GM23248 (cell line): ENCODE results near the gene XRCC4. TPM values are rescaled to one million over a fixed set of nuclear protein-coding genes. Genes with fewer than 3 reads are reported as not detected.

Experiments
- DNase-seq: peaks from one replicate; pipeline ENCODE4 v3.0.0-alpha.2; 2015
- H2AFZ ChIP-seq: fragments of 200-600 bp; sonication (generic); 2 replicates; pipeline ENCODE4 v1.6.1; 2016; ENCODE audit warnings: antibody characterized with exemption
- H3F3A ChIP-seq: fragments of 200-600 bp; sonication (generic); 2 replicates; pipeline ENCODE4 v1.6.1; 2016; ENCODE audit warnings: mild to moderate bottlenecking, antibody characterized with exemption, mixed run types; ENCODE audit not compliant: insufficient read depth
- H3K27ac ChIP-seq: fragments of 200-600 bp; sonication (generic); 2 replicates; pipeline ENCODE4 v1.5.1; 2016; ENCODE audit warnings: mild to moderate bottlenecking
- H3K27me3 ChIP-seq: fragments of 200-600 bp; sonication (generic); replicated peaks from 2 replicates; pipeline ENCODE4 v1.6.1; 2016; ENCODE audit warnings: mild to moderate bottlenecking; ENCODE audit not compliant: insufficient read depth
- H3K36me3 ChIP-seq: fragments of 200-600 bp; sonication (generic); 2 replicates; pipeline ENCODE4 v1.6.1; 2016; ENCODE audit warnings: low read depth, mild to moderate bottlenecking
- H3K4me1 ChIP-seq: fragments of 200-600 bp; sonication (generic); 2 replicates; pipeline ENCODE4 v1.6.1; 2016; ENCODE audit warnings: mild to moderate bottlenecking; ENCODE audit not compliant: insufficient read depth
- H3K4me2 ChIP-seq: fragments of 200-600 bp; sonication (generic); one replicate; pipeline ENCODE4 v1.6.1; 2016; ENCODE audit warnings: mild to moderate bottlenecking; ENCODE audit not compliant: unreplicated experiment
- H3K4me3 ChIP-seq: fragments of 200-600 bp; sonication (generic); 2 replicates; pipeline ENCODE4 v1.5.1; 2016; ENCODE audit warnings: mild to moderate bottlenecking
- H3K79me2 ChIP-seq: fragments of 200-600 bp; sonication (generic); 2 replicates; pipeline ENCODE4 v1.6.1; 2016; ENCODE audit warnings: mild to moderate bottlenecking; ENCODE audit not compliant: insufficient read depth
- H3K9ac ChIP-seq: fragments of 200-600 bp; sonication (generic); 2 replicates; pipeline ENCODE4 v1.6.1; 2016; ENCODE audit warnings: mild to moderate bottlenecking
- H3K9me2 ChIP-seq: fragments of 200-600 bp; sonication (generic); 2 replicates; pipeline ENCODE4 v1.6.1; 2016; ENCODE audit warnings: mixed run types, mild to moderate bottlenecking, moderate library complexity; ENCODE audit not compliant: insufficient read depth
- H3K9me3 ChIP-seq: fragments of 200-600 bp; sonication (generic); one replicate; pipeline ENCODE4 v1.6.1; 2017; ENCODE audit warnings: low read depth
- H4K20me1 ChIP-seq: fragments of 200-600 bp; sonication (generic); 2 replicates; pipeline ENCODE4 v1.6.0; 2016; ENCODE audit not compliant: insufficient read depth
- EZH2 ChIP-seq: fragments of 200-600 bp; sonication (generic); IDR thresholded peaks from 2 replicates; pipeline ENCODE4 v1.6.1; 2018; ENCODE audit warnings: antibody characterized with exemption, mild to moderate bottlenecking; ENCODE audit not compliant: insufficient read depth, poor library complexity, severe bottlenecking
- EZH2phosphoT487 ChIP-seq: fragments of 200-600 bp; sonication (generic); IDR thresholded peaks from 2 replicates; pipeline ENCODE4 v1.6.1; 2018; ENCODE audit warnings: antibody characterized with exemption, moderate library complexity, mild to moderate bottlenecking, low read depth; ENCODE audit not compliant: insufficient read depth
- WGBS, 2 experiments: methylation state at CpG; one replicate each; pipeline ENCODE4 v1.1.6; 2015 to 2017; ENCODE audit warnings: low lambda C conversion rate in 2 of 2, low coverage in 1 of 2; ENCODE audit errors: missing lambda C conversion rate in 2 of 2; 5-methylcytosine and 5-hydroxymethylcytosine counted together
- in situ Hi-C: fragments of 300-500 bp; cut with MboI; formaldehyde crosslinking; loops from 2 replicates; pipeline ENCODE4 v1.15.0; 2020
- polyA plus RNA-seq: library from polyadenylated mRNA; unstranded; fragments of >200 nt; fragmentation: Nextera tagmentation; extraction: Ambion mirVana; gene quantifications from 2 replicates; pipeline ENCODE4 v1.2.1, GENCODE V29; 2016
- total RNA-seq: library from RNA; depleted of rRNA; stranded (reverse); fragments of >200 nt; shearing (Covaris generic); gene quantifications from 2 replicates; pipeline ENCODE4 v1.2.3, GENCODE V29; 2014

The XRCC4 gene
- total and polyA plus RNA-seq, 2 experiments from 2014 or later = 11.5 to 11.7 TPM

DNA sequence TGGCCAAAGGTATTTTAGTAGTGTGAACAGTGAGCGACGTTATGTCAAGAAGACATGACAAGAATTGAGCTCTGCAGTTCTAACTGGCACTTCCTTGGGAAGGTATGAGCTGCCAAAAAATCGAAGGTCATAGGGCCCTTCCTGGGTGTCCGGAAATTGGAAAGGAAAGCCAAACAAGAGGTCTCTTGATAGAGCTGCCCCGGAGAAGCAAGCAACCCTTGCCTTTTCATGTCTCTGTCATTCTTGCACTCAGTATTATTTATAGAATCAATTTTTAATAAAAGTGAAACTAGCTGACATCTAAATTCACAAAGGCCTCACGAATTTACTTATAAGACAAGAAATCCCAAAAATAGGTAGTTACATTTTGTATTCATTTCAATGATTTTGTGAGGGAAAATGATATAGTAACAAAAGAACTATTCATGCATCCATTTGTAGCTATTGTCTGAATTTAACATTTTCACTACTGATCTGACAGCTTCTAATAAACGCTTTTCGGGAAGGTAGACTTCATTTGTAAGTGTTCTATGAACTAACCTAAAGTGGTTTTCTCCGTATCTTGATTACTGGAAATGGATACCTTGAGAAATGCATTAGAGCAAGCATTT, 280.4 kb downstream of the XRCC4 start:
- WGBS, 2 experiments = 93 to 94% methylated on average over 9 of the region's 9 CpGs
- in situ Hi-C loops = no loop called here
- Histone ChIP-seq H3K4me3 (no peak overlapping the region), H3K9ac (no peak overlapping the region), H2AFZ (no peak overlapping the region), H3K9me2 (no peaks in the 10 kb centered on the region; the same call in 1 of the 2 replicates), H4K20me1 (no peaks in the 10 kb centered on the region), H3K4me2 (no peak overlapping the region), H3K27me3 (no peaks in the 10 kb centered on the region), H3F3A (no peaks in the 10 kb centered on the region), H3K79me2 (no peaks in the 10 kb centered on the region), H3K36me3 (no peaks in the 10 kb centered on the region), H3K9me3 (no peaks in the 10 kb centered on the region), H3K27ac (no peak overlapping the region), H3K4me1 (no peaks in the 10 kb centered on the region)
- TF ChIP-seq EZH2 (no peak), EZH2phosphoT487 (no peak)
- DNase-seq = no peak

DNA sequence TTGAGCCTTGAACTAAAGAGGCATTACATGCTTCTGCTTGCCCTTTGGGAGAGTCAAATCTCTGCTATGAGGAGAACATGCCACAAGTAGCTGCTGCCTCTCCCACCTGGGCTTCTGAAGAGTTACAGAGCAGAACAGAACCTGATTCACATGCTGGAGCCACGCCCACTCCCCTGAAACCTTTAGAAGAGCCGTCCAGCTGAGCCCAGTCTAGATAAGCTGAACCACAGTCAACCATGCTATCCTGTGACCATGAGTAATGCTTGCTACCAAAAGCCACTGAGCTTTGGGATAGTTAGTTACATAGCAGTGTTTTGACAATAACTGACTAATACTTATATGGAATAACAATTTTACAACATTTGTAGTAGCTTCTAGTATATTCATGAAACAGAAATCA, 283.2 kb downstream of the XRCC4 start:
- H3K4me3 ChIP-seq = no peak overlapping the region
- TF ChIP-seq EZH2phosphoT487 (no peak), EZH2 (no peak)
- H4K20me1 ChIP-seq = no peaks in the 10 kb centered on the region
- no peak overlapping the region for H3K9ac ChIP-seq
- no peaks in the 10 kb centered on the region for H3K9me3 ChIP-seq
- H3K4me1 ChIP-seq = no peaks in the 10 kb centered on the region
- DNase-seq = no peak
- in situ Hi-C loops = no loop called here
- no peaks in the 10 kb centered on the region for H3K36me3 ChIP-seq
- WGBS, 2 experiments = 75 to 78% methylated on average over 2 of the region's 2 CpGs
- no peaks in the 10 kb centered on the region for H3K79me2 ChIP-seq
- H3K9me2 ChIP-seq = no peaks in the 10 kb centered on the region; the same call in 1 of the 2 replicates
- H3K4me2 ChIP-seq = no peak overlapping the region
- H3K27ac ChIP-seq = no peak overlapping the region
- H3K27me3 ChIP-seq = no peaks in the 10 kb centered on the region
- H3F3A ChIP-seq = no peaks in the 10 kb centered on the region
- H2AFZ ChIP-seq = no peak overlapping the region

DNA sequence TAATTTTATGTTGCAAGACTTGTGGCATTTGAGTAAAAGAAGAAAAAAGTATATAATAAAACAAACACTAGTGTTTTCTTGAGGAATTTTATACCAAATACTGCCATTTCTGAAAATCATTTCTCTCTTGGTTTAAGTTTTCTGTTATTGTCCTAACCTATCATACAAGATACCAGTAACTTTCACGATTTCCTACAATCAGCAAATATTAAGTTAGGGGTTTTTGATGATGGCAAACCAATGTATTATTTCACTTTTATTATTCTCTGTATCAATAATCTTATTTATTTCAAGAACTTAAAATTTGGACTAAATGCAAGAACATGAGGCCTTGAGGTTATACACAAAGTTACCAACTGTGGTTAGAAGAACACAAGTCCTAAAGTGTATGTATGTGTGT, 285.2 kb downstream of the XRCC4 start:
- no peaks in the 10 kb centered on the region for H3K9me2 ChIP-seq
- no peaks in the 10 kb centered on the region for H3K36me3 ChIP-seq
- H3K79me2 ChIP-seq = no peaks in the 10 kb centered on the region
- H3F3A ChIP-seq = no peaks in the 10 kb centered on the region
- H3K9ac ChIP-seq = no peak overlapping the region
- H3K27ac ChIP-seq = no peak overlapping the region
- no peak overlapping the region for H2AFZ ChIP-seq
- in situ Hi-C loops = no loop called here
- H4K20me1 ChIP-seq = no peaks in the 10 kb centered on the region
- no peaks in the 10 kb centered on the region for H3K27me3 ChIP-seq
- no peaks in the 10 kb centered on the region for H3K4me1 ChIP-seq
- no peak for TF ChIP-seq EZH2
- no peak for TF ChIP-seq EZH2phosphoT487
- no peaks in the 10 kb centered on the region for H3K9me3 ChIP-seq
- no peak for DNase-seq
- WGBS, 2 experiments = 81 to 83% methylated on average over 1 of the region's 1 CpG
- no peak overlapping the region for H3K4me3 ChIP-seq
- H3K4me2 ChIP-seq = no peak overlapping the region

DNA sequence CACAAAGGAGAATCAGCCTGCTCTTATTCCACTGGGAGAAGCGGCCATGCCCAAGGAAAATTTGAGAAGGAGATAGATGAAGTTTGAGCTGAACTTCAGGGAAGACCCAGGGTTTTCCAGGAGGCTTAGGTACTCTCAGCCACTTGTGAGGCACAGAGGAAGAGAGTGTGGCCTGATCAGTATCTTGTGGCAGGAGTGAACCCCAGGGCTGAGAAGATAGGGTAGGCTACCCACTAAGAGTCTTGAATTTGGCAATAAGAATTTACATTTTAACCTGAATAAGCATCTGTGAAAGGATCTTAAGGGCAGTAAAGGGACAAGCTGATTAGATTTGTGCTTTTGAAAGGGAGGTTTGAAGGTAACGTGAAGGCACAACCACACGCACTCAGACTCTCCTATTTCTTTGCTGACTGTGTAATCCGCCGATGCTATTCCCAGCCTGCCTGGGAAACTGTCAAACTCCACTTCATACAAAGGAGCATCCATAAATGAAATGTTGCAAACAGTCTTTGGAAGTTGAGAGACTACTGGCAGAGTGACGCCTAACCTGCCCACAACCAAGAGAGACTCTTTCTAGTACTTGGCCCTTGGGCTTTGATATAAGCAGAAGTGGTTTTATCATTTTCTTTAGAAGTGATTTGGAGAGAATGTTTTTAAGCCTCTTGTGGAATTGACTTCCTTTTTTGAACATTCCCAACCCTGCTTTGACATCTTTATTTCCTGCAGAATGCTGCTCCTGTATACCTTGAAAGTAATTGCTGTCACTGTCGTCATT, 286.0 kb downstream of the XRCC4 start:
- H3K9me2 ChIP-seq = no peaks in the 10 kb centered on the region
- H3K27ac ChIP-seq = no peak overlapping the region
- DNase-seq = no peak
- H3K4me2 ChIP-seq = no peak overlapping the region
- no peaks in the 10 kb centered on the region for H3K79me2 ChIP-seq
- H3K27me3 ChIP-seq = no peaks in the 10 kb centered on the region
- no peaks in the 10 kb centered on the region for H4K20me1 ChIP-seq
- H3K9me3 ChIP-seq = no peaks in the 10 kb centered on the region
- H3K36me3 ChIP-seq = no peaks in the 10 kb centered on the region
- no peak overlapping the region for H3K4me3 ChIP-seq
- H3K4me1 ChIP-seq = peaks cover 5% of the 10 kb centered on the region
- H2AFZ ChIP-seq = no peak overlapping the region
- WGBS, 2 experiments = 96% methylated on average over 7 of the region's 7 CpGs
- H3K9ac ChIP-seq = no peak overlapping the region
- H3F3A ChIP-seq = peaks cover 5% of the 10 kb centered on the region; the same call in 1 of the 2 replicates
- in situ Hi-C loops = no loop called here
- TF ChIP-seq EZH2 = no peak
- no peak for TF ChIP-seq EZH2phosphoT487
